Activated T-cell treated with anti-CD3 and anti-CD28 coated beads, Interleukin-2, amount 50 U/mL, for 4 hours (primary cell): ENCODE measurements around the gene PANX1. TPM values are rescaled to one million over a fixed set of nuclear protein-coding genes. Genes with fewer than 3 reads are reported as not detected.

ENCODE experiments used
- ATAC-seq, 2 donors: fragments of 200-7000 bp; cut with Tn5 transposase; one replicate each; pipeline ENCODE4 v1.10.0; 2021
- DNase-seq: peaks from one replicate; pipeline ENCODE4 v3.0.0-alpha.2; 2020
- H3K27me3 Mint-ChIP-seq: one replicate; pipeline ENCODE4 v1.8.0; 2021; ENCODE audit warnings: low read depth, mixed read lengths
- H3K36me3 Mint-ChIP-seq: one replicate; pipeline ENCODE4 v1.8.0; 2022; ENCODE audit warnings: mixed read lengths; ENCODE audit not compliant: insufficient read depth
- H3K4me1 Mint-ChIP-seq: one replicate; pipeline ENCODE4 v1.8.0; 2021; ENCODE audit warnings: low read depth, mixed read lengths
- H3K4me3 Mint-ChIP-seq: one replicate; pipeline ENCODE4 v1.8.0; 2021; ENCODE audit warnings: mild to moderate bottlenecking, moderate library complexity, mixed read lengths
- H3K9me3 Mint-ChIP-seq: one replicate; pipeline ENCODE4 v1.8.0; 2021; ENCODE audit warnings: mixed read lengths
- total RNA-seq, 3 donors: library from RNA; stranded (reverse); gene quantifications; one replicate each; pipeline ENCODE4 v1.2.1, GENCODE V29; 2021

Gene PANX1
- total RNA-seq, 3 donors from 2014 or later, result 17.0 to 19.5 (median 18.8) TPM

GRCh38 chr11:94133752-94134151, 5.1 kb downstream of the PANX1 start:
- no peak overlapping the region for H3K4me3 Mint-ChIP-seq
- H3K9me3 Mint-ChIP-seq, result no peaks in the 10 kb centered on the region
- DNase-seq (no peak), ATAC-seq (no peak)
- H3K36me3 Mint-ChIP-seq, result peaks cover 10% of the 10 kb centered on the region
- H3K4me1 Mint-ChIP-seq, result peaks cover 51% of the 10 kb centered on the region
- H3K27me3 Mint-ChIP-seq, result no peaks in the 10 kb centered on the region

GRCh38 chr11:94134651-94135512, 6.2 kb downstream of the PANX1 start:
- ATAC-seq (peak; percentile 84 to 87), DNase-seq (no peak)
- H3K36me3 Mint-ChIP-seq, result peaks cover 10% of the 10 kb centered on the region
- no peaks in the 10 kb centered on the region for H3K27me3 Mint-ChIP-seq
- H3K9me3 Mint-ChIP-seq, result no peaks in the 10 kb centered on the region
- no peak overlapping the region for H3K4me3 Mint-ChIP-seq
- H3K4me1 Mint-ChIP-seq, result peaks cover 56% of the 10 kb centered on the region

GRCh38 chr11:94139416-94139815, 10.8 kb downstream of the PANX1 start:
- H3K36me3 Mint-ChIP-seq, result peaks cover 14% of the 10 kb centered on the region
- peaks cover 69% of the 10 kb centered on the region for H3K4me1 Mint-ChIP-seq

GRCh38 chr11:94140154-94140655, 11.6 kb downstream of the PANX1 start:
- no peak overlapping the region for H3K4me3 Mint-ChIP-seq
- DNase-seq, result no peak
- ATAC-seq, result no peak
- no peaks in the 10 kb centered on the region for H3K27me3 Mint-ChIP-seq
- peaks cover 69% of the 10 kb centered on the region for H3K4me1 Mint-ChIP-seq
- no peaks in the 10 kb centered on the region for H3K9me3 Mint-ChIP-seq
- peaks cover 14% of the 10 kb centered on the region for H3K36me3 Mint-ChIP-seq

More at GRCh38 chr11:94139416-94139815, 10.8 kb downstream of the PANX1 start:
- DNase-seq, result no peak
- no peaks in the 10 kb centered on the region for H3K9me3 Mint-ChIP-seq
- no peaks in the 10 kb centered on the region for H3K27me3 Mint-ChIP-seq
- ATAC-seq, result no peak
- H3K4me3 Mint-ChIP-seq, result no peak overlapping the region

GRCh38 chr11:94141511-94142307, 13.1 kb downstream of the PANX1 start:
- ATAC-seq, result no peak
- H3K4me3 Mint-ChIP-seq, result no peak overlapping the region
- peaks cover 70% of the 10 kb centered on the region for H3K4me1 Mint-ChIP-seq
- no peaks in the 10 kb centered on the region for H3K27me3 Mint-ChIP-seq
- no peak for DNase-seq
- H3K36me3 Mint-ChIP-seq, result peaks cover 5% of the 10 kb centered on the region
- H3K9me3 Mint-ChIP-seq, result no peaks in the 10 kb centered on the region

- no peak overlapping the region for H3K4me3 Mint-ChIP-seq
- no peaks in the 10 kb centered on the region for H3K9me3 Mint-ChIP-seq
- H3K4me1 Mint-ChIP-seq, result peaks cover 70% of the 10 kb centered on the region
- ATAC-seq, result no peak
- no peak for DNase-seq
- H3K36me3 Mint-ChIP-seq, result peaks cover 4% of the 10 kb centered on the region
- H3K27me3 Mint-ChIP-seq, result no peaks in the 10 kb centered on the region
These were observed 14.0 kb downstream of the PANX1 start for GRCh38 chr11:94142308-94143281.

- no peak overlapping the region for H3K4me3 Mint-ChIP-seq
- H3K27me3 Mint-ChIP-seq, result no peaks in the 10 kb centered on the region
- peaks cover 6% of the 10 kb centered on the region for H3K36me3 Mint-ChIP-seq
- no peak for ATAC-seq
- no peaks in the 10 kb centered on the region for H3K9me3 Mint-ChIP-seq
- H3K4me1 Mint-ChIP-seq, result peaks cover 77% of the 10 kb centered on the region
- no peak for DNase-seq
These were observed 15.6 kb downstream of the PANX1 start for GRCh38 chr11:94144216-94144615.

- no peak for ATAC-seq
- Mint-ChIP-seq H3K9me3 (no peaks in the 10 kb centered on the region), H3K4me1 (peaks cover 81% of the 10 kb centered on the region), H3K4me3 (no peak overlapping the region), H3K36me3 (peaks cover 6% of the 10 kb centered on the region), H3K27me3 (no peaks in the 10 kb centered on the region)
- no peak for DNase-seq
These were observed 16.0 kb downstream of the PANX1 start for GRCh38 chr11:94144664-94145063.

GRCh38 chr11:94145431-94145830, 16.8 kb downstream of the PANX1 start:
- Mint-ChIP-seq H3K36me3 (peaks cover 6% of the 10 kb centered on the region), H3K4me1 (peaks cover 79% of the 10 kb centered on the region)

GRCh38 chr11:94145916-94146315, 17.3 kb downstream of the PANX1 start:
- ATAC-seq, result no peak
- peaks cover 81% of the 10 kb centered on the region for H3K4me1 Mint-ChIP-seq
- DNase-seq, result no peak
- no peak overlapping the region for H3K4me3 Mint-ChIP-seq
- H3K36me3 Mint-ChIP-seq, result peaks cover 6% of the 10 kb centered on the region
- H3K9me3 Mint-ChIP-seq, result no peaks in the 10 kb centered on the region
- H3K27me3 Mint-ChIP-seq, result no peaks in the 10 kb centered on the region

More at GRCh38 chr11:94145431-94145830, 16.8 kb downstream of the PANX1 start:
- no peaks in the 10 kb centered on the region for H3K9me3 Mint-ChIP-seq
- DNase-seq (no peak), ATAC-seq (no peak)
- H3K4me3 Mint-ChIP-seq, result no peak overlapping the region
- H3K27me3 Mint-ChIP-seq, result no peaks in the 10 kb centered on the region

GRCh38 chr11:94147433-94147845, 18.8 kb downstream of the PANX1 start:
- Mint-ChIP-seq H3K36me3 (peaks cover 7% of the 10 kb centered on the region), H3K4me3 (peak overlapping the region; percentile 2)

GRCh38 chr11:94148189-94148588, 19.5 kb downstream of the PANX1 start:
- peaks cover 8% of the 10 kb centered on the region for H3K36me3 Mint-ChIP-seq

More at GRCh38 chr11:94147433-94147845, 18.8 kb downstream of the PANX1 start:
- DNase-seq, result no peak
- Mint-ChIP-seq H3K27me3 (no peaks in the 10 kb centered on the region), H3K4me1 (peaks cover 86% of the 10 kb centered on the region), H3K9me3 (no peaks in the 10 kb centered on the region)
- ATAC-seq, result peak; percentile 69 to 78

GRCh38 chr11:94149431-94150017, 20.9 kb downstream of the PANX1 start:
- Mint-ChIP-seq H3K9me3 (no peaks in the 10 kb centered on the region), H3K36me3 (peaks cover 17% of the 10 kb centered on the region), H3K4me1 (peaks cover 81% of the 10 kb centered on the region), H3K27me3 (no peaks in the 10 kb centered on the region), H3K4me3 (no peak overlapping the region)
- no peak for DNase-seq
- no peak for ATAC-seq

More at GRCh38 chr11:94148189-94148588, 19.5 kb downstream of the PANX1 start:
- no peak overlapping the region for H3K4me3 Mint-ChIP-seq
- DNase-seq (no peak), ATAC-seq (no peak)
- no peaks in the 10 kb centered on the region for H3K9me3 Mint-ChIP-seq
- H3K27me3 Mint-ChIP-seq, result no peaks in the 10 kb centered on the region
- H3K4me1 Mint-ChIP-seq, result peaks cover 85% of the 10 kb centered on the region
